Middle frontal gyrus (tissue), 1 donor: Measurements from ENCODE around the gene PRR35.

ENCODE experiments used
- DNase-seq: peaks from one replicate; pipeline ENCODE4 v3.0.0-alpha.2; 2015; ENCODE audit warnings: low spot score; ENCODE audit errors: extremely low spot score

Gene PRR35

DNA sequence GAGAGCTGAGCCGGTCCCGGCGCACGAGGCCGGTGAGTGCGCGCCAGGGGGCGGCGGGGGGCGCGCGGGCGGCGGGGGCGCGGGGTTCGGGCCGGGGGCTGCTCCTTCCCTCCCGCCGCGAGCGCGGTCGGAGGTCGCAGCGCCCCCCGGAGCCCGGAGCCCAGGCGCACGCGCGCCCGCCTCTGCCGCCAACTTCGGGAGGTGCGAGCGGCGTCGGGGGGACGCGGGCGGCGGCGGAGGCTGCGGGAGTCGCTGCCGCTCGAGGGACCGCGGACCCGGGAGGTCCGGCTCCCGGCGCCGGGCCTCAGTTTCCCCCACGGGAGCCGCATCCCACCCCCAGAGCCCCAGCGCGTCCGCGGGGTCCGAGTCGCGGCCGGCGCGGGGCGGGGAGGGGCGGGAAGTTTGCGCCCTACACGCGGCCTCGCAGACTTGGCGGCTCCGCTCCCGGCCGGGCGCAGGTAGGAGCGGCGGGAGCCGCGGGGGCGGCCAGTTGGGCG, at the start of gene PRR35:
PRR35 (plus strand) TSS at position 191 of the 497 bp plus-strand sequence. CDS start 2,901 bp downstream, outside the sequence.
- no peak for DNase-seq

DNA sequence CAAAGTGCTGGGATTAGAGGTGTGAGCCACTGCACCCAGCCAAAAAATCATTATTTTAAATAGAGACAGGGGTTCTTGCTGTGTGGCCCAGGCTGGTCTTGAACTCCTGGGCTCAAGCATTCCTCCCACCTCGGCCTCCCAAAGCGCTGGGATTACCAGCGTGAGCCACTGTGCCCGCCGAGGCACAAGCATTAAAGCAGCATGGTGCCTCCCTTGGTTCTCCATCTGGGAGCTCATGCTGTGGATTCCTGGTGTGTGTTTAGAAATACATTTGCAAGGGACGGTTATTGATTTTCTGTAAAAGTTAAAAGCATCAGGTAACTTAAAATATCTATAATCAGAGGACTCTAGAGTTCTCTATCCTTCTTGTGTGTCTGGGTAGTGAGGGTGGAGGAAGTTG, 47.4 kb upstream of the PRR35 start:
- no peak for DNase-seq

DNA sequence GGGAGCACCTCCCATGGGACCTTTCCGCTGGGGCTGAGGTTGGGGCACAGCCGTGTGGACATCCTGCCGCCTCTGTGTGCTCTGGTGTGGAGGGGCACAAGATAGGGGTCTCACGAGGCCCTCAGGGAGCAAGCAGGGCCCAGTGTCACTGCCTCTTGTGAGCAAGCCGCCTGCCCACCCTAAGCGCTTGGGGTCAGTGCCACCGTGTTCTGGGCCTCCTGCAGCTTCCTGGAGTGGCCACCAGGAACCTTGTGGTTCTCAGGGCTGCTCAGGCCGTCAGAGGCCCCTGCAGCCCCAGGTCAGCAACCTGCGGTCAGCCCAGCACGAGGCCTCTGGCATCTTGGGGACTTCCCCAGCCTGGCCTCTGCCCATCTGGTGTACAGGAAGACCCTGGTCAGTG, 46.2 kb upstream of the PRR35 start:
- DNase-seq: no peak

DNA sequence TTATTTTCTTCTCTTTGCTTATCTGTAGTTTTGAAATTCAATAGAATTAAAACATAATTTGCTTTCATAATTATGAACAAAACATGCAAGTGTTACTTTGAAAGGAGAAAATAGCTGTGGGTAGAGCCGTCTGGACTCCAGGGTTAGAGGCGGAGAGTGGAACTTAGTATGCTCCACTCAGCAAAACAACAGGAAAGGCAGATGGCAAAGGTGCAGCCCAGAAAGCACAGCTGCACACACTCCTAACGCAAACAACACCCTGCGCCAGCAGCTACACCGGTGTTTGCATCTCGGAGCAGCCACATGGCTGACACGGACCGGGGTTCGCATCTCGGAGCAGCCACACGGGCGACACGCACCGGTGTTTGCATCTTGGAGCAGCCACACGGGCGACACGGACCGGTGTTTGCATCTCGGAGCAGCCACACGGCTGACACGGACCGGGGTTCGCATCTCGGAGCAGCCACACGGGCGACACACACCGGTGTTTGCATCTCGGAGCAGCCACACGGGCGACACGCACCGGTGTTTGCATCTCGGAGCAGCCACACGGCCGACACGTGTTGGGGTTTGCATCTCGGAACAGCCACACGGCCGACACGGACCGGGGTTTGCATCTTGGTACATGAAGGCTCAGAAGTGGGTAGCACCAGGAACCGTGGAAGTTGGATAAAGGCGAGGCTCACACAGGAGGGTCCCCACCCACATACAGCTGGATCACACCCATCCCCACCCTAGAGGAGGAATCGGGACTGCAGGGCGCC, 44.8 kb upstream of the PRR35 start:
- DNase-seq: no peak

DNA sequence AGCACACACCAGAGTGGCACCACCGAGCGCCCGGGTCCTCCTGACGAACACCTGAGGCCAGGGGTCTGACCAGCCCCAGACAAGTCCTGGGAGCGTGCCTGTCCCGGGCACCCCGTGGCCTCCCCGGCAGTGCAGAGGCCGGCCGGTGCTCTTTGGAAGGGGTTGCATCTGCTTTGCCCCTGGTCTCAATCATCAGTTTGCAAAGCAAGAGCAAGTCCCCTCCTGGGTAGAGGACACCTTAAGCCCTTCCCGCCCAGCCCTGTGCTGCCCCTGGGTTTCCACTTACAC, 44.3 kb upstream of the PRR35 start:
- DNase-seq: no peak

DNA sequence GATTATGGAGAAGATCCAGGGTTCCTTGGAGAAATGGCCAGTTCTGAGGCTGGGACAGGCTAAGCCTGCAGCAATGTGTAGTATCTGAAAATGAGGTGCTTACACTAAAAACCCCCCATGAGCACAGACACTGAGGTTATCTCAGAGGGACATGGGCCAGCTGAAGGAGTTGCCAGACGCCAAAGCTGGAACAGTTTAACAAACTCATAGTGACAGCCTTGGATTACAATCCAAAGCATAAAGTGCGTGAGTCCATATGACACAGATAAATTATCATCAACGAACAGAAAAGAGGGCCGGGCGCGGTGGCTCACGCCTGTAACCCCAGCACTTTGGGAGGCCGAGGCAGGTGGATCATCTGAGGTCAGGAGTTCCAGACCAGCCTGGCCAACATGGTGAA, 43.9 kb upstream of the PRR35 start:
- DNase-seq: no peak

DNA sequence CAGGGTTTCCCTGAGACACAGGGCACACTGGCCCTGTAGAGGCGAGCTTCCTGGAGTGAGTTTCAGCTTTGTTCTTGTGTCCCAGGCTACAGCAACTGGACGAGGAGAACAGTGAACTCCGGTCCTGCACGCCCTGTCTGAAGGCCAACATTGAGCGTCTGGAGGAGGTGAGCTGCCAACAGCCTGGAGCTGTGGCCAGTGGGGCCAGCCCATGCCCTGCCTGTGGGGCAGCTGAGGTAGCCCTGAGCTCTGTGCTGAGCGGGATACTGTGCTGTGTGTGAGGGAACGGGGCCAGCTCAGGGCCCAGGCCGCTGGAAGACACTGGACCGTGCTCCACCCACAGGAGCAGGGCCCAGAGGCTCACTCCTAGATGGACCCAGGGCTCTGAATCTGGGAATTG, 41.3 kb upstream of the PRR35 start:
- no peak for DNase-seq

DNA sequence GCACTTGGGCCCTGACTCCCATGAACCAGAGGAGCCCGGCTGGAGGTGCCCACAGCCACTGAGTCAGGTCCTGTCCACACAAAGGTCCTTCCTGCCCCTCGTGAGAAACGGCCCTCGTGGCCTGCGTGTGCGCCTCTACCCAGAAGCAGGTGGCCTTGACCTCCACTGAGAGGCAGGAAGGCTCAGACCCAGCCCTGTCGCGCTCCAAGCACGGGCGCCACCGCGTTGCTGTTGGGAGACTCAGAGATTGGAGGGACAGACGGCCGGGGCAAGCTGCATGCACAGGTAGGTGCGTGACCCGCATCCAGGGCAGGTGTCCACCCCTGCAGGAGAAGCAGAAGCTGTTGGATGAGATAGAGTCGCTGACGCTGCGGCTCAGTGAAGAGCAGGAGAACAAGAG, 40.8 kb upstream of the PRR35 start:
- DNase-seq: no peak

DNA sequence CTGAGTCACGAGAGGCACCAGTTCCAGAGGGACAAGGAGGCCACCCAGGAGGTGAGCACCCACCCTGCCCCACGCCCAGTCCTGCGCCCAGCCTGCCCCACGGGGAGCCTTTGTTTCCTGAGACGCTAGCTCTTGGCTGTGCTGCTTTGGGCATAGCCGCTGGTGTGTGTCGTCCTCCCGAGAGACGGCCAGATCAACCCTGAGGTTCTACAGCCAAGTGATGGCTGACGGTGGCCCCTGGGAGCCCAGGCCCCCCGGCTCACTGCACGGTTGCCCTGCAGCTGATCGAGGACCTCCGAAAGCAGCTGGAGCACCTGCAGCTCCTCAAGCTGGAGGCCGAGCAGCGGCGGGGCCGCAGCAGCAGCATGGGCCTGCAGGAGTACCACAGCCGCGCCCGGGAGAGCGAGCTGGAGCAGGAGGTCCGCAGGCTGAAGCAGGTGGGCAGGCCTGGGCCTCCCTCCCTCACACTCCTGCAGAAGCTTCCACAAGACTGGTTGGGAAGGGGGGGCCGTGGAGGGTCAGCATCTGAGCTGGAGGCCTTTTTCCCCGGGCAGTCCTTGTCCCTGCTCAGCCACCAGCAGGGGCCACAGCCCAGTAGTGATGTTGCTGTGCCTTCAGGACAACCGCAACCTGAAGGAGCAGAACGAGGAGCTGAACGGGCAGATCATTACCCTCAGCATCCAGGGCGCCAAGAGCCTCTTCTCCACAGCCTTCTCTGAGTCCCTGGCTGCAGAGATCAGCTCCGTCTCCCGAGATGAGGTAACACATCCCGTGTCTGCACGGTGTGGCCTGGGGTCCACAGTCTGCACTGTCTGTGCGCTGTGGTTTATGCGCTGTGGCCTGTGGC, 40.1 kb upstream of the PRR35 start:
- DNase-seq: no peak

DNA sequence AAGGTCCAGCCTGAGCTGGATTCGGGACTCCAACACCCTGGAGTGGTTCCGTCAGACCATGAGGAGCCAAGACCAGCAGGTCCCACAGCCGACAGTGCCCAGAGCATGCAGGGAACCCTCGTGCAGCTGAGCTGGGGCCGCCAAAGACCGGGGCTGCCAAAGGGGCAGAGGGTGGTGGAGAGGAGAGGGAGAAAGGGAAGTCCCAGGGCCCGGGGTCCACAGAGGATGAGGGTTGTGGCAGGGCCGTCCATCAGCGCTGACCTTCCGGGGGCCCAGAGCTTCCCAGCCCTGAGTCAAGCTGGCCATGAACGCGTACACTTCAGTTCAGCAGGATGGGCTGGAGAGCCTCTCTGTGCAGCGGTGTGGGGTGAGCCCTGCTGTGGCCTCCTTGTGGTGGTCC, 39.3 kb upstream of the PRR35 start:
- DNase-seq: no peak

DNA sequence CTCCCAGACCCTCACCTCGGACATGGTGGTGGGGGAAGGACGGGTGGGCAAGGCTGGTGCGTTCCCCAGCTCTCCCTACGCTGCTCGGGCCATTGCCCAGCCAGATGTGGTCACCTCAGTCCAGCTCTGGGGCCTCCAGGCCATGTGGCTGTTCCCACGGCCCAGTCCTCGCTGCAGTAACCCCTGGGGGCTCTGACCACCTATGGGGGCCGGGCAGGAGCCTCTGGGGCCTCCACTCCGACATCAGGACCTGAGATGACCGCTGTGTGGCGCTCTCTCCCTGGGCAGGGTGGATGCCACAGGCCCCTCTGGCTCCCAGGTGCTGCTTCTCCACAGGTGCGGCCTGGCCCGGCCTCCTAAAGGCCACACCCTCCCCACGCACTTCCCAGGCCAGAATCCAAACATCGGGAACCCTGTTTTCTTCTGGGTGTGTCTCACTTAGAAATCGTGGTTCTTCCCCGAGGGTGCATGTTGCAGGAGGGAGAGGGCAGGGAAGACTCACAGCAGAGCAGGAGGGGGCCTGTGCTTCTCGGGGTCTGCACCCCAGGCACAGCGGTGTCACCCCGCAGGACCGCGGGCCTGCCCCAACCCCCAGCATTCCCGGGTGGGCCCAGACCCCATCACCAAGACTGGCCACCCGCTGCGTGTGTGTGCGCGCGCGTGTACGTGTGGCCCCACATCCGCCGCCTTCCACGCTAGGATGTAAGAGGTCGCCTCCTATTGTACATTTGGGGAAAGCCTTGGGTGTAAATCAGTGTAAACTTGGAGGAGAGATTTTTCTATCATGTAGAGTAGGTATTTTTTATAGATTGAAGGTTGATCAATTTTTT, 38.6 kb upstream of the PRR35 start:
- DNase-seq: no peak

DNA sequence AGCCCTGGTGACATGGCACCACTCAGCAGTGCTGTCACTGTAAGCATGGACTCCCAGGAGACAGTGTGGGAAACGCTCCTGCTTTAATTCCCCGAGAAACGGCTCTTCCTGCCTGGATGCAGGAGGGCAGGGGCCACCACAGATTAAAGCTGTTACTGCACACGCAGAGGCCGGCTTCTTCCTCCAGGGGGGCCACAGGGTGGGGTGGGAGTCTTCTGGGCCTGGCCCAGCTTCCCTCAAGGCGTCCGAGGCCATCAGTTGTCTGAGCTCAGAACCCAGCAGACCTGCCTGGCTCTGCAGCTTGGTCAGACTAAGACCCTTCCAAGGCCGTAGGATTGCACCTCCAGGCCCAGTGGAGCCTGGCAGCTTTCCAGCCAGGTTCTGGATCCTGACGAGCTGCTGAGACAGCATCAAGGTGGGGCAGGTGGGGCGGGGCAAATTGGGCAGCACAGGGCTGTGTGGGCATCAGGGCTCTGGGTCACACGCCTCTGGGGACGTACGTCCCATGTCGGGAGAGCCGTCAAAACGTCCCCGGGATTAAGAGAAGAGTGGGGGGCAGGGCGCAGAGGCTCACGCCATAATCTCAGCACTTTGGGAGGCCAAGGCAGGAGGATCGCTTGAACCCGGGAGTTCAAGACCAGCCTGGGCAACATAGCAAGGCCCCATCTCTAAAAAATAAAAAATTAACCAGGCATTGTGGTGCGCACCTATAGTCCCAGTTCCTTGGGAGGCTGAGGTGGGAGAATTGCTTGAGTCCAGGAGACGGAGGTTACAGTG, 37.7 kb upstream of the PRR35 start:
- DNase-seq: no peak

DNA sequence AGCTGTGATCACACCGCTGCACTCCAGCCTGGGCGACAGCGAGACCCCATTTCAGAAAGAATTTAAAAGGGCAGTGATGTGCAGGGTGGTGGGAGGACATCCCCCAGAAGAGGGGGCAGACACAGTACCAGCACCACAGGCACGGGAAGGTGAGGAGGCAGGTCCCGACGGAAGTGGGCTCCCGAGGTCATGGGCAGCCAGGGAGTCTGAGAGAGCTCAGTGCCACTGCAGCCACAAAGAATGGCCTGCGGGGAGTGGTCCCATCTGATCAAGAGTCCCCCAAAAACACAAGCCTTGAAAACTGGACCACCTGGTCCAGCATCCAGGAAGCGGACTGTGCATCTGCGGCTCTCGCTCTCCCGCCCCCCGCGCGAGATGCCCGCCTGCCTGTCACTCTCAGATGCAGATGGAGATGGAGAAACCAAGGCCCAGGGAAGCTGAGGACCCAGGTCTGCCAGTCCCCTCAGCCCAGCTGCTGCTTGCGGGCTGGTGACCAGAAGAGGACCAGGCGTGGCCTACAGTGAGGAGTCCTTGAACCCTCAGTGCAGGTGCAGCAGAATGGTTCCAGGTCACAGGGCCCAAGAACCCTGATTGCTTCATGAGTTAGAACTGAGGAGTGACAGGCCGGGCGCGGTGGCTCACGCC, 37.0 kb upstream of the PRR35 start:
- no peak for DNase-seq

DNA sequence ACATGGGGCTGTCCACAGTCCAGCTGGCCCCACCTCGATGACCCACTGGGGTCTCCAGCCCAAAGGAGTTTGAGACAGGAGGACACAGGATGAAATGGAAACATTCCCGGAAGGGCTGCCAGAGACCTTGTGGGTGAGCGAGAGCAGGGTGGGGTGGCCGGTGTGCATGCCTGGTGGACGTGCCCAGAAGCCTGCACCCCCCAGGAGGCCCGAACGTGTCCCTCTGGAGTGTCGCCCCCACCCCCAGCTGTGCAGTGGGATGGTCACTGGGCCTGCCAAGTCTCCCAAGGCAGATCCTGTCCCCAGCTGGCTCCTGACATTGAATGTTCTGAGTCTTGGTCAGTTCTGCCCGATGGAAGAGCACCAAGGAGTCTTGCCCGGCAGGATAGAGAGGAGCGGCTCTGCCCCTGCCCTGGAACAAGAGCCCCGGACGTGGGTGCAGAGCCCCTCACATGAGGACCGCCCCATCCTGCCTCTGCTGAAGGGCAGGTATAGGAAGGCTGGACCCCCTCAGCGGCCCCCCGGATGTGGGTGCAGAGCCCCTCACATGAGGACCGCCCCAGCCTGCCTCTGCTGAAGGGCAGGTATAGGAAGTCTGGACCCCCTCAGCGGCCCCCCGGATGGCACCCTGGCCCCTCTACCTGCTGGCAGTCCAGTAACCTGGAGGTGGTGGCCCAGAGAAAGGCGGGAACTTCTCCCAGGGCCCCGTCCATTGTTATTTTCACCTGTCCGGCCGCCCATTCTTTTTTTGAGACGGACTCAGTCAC, 35.7 kb upstream of the PRR35 start:
- no peak for DNase-seq

DNA sequence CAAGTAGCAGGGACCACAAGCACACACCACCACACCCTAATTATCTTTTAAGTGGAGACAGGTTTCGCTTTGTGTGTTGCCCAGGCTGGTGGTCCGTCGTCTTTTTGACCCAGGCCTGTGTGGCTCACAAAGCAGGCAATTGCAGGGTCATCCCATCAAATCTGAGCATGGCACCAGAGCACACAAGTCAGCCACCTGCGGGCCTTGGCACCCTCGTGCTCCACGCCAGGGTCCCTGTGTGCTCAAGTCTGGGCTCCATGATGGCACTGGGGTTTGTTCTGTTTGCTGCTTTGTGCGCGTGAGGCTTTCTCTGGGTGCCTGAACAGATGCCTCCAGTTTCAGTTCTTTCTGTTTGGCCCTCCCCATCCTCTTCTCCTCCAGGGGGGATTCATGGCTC, 35.1 kb upstream of the PRR35 start:
- no peak for DNase-seq

DNA sequence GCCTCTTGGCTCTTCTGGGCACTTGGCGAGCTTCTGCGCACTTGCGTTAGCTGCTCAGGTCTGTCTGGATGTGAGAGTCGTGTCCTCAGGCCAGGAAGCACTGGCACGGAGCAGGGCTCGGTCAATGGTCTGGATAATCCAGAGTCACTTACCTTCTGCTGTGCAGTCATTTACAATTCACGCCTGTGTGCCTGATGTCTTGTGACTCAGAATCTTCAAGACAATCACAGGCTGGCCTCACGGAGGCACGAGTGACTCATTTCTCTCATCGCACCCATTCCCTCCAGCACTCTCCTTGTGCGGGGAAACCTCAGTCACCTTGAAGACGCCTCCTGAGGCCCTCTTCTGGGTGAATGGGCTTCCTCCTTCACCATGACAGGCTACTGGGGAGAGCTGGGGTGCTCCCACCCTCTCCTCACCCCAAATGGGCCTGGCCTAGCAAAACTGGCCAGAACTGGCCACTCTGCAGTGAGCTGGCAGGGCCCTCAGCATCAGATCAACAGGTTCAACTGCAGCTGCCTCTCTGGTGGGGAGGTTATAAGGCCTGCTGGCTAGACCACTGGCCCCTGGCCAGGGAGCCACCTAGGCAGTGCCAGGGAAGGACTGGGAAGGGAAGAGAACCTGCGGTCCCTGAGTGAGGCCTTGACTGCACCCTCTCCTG, 34.5 kb upstream of the PRR35 start:
- no peak for DNase-seq

DNA sequence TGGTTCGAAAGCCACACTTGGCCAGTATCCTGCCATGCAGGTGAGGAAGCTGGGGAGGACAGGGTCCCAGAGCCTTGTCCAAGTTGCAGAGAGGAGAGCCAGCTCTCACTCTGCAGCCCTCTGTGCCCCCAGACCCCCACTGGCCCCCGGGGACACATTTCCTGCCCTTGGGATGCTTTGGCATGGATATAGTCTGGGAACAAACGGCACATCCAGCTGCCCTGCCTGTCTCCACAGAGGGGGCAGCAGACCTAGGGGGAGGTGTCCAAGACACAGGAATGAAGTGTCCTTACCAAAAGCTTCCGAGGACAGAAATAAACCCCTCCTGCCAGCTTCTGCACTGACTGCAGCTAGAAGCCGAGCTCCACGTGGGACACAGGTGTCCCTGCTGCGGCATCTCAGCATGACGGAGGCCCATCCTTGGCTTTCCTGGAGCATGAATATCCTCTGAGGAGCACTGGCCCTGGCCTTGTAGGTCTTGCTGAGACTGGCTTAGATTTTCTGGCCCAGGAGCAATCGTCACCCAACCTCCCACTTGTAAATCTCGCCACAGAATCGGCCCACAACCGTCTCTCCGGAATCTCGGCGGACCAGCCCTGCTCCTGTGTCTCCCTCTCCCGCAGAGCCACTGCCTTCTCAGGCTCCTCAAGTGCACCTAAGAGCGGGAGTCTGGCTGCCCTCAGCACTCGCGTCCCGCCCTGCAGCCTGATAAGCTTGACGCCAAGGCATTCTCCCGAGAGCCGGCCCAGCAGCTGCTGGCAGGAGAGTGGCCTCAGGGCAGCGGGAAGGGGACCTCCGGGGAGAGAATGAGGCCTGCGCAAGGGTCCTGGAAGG, 33.8 kb upstream of the PRR35 start:
- DNase-seq: no peak
